ENCODE results near the gene TMEM140.
"Not testable (repeated sequence)": the region's sequence is repeated elsewhere in the genome, so short reads cannot be mapped to it uniquely, and the experiment has no call there.

Gene TMEM140

GRCh38 chr7:135200821-135201331 lies 53.0 kb downstream of the TMEM140 start:
- no peaks in the 10 kb centered on the region for H3K9me3 Mint-ChIP-seq
- peaks cover 9% of the 10 kb centered on the region for H3K4me1 Mint-ChIP-seq
- no peak overlapping the region for H3K27ac Mint-ChIP-seq
- DNase-seq (ENCODE audit: low spot score in 2 of 2) (no peak), ATAC-seq (ENCODE audit: low read depth) (no peak)
- H3K27me3 Mint-ChIP-seq: no peaks in the 10 kb centered on the region
- peaks cover 38% of the 10 kb centered on the region for H3K36me3 Mint-ChIP-seq
- no peak overlapping the region for H3K4me3 Mint-ChIP-seq

- Mint-ChIP-seq H3K36me3 (peaks cover 33% of the 10 kb centered on the region), H3K27ac (no peak overlapping the region), H3K4me1 (peaks cover 9% of the 10 kb centered on the region), H3K4me3 (no peak overlapping the region), H3K9me3 (no peaks in the 10 kb centered on the region), H3K27me3 (no peaks in the 10 kb centered on the region)
- ATAC-seq (ENCODE audit: low read depth) (no peak), DNase-seq (ENCODE audit: low spot score in 2 of 2) (no peak)
Observed at GRCh38 chr7:135201350-135201749, 53.5 kb downstream of the TMEM140 start.

- no peak overlapping the region for H3K4me3 Mint-ChIP-seq
- H3K36me3 Mint-ChIP-seq: peaks cover 23% of the 10 kb centered on the region
- DNase-seq (ENCODE audit: low spot score in 2 of 2) (no peak), ATAC-seq (ENCODE audit: low read depth) (no peak)
- H3K27me3 Mint-ChIP-seq: no peaks in the 10 kb centered on the region
- peaks cover 28% of the 10 kb centered on the region for H3K4me1 Mint-ChIP-seq
- H3K27ac Mint-ChIP-seq: no peak overlapping the region
- no peaks in the 10 kb centered on the region for H3K9me3 Mint-ChIP-seq
Observed at GRCh38 chr7:135204341-135204749, 56.5 kb downstream of the TMEM140 start.

GRCh38 chr7:135204876-135205275 lies 57.0 kb downstream of the TMEM140 start:
- Mint-ChIP-seq H3K27ac (no peak overlapping the region), H3K4me3 (no peak overlapping the region)

GRCh38 chr7:135205850-135206249 lies 58.0 kb downstream of the TMEM140 start:
- DNase-seq (ENCODE audit: low spot score in 2 of 2) (no peak), ATAC-seq (ENCODE audit: low read depth) (no peak)
- H3K4me3 Mint-ChIP-seq: no peak overlapping the region
- H3K27ac Mint-ChIP-seq: no peak overlapping the region
- peaks cover 34% of the 10 kb centered on the region for H3K4me1 Mint-ChIP-seq
- H3K9me3 Mint-ChIP-seq: no peaks in the 10 kb centered on the region
- peaks cover 19% of the 10 kb centered on the region for H3K36me3 Mint-ChIP-seq
- H3K27me3 Mint-ChIP-seq: no peaks in the 10 kb centered on the region

More at GRCh38 chr7:135204876-135205275, 57.0 kb downstream of the TMEM140 start:
- ATAC-seq (ENCODE audit: low read depth): no peak
- Mint-ChIP-seq H3K4me1 (peaks cover 28% of the 10 kb centered on the region), H3K27me3 (no peaks in the 10 kb centered on the region), H3K36me3 (peaks cover 21% of the 10 kb centered on the region), H3K9me3 (no peaks in the 10 kb centered on the region)
- no peak for DNase-seq (ENCODE audit: low spot score in 2 of 2)

- peaks cover 12% of the 10 kb centered on the region for H3K36me3 Mint-ChIP-seq
Observed at GRCh38 chr7:135206941-135207391, 59.1 kb downstream of the TMEM140 start.

GRCh38 chr7:135207406-135208101 lies 59.7 kb downstream of the TMEM140 start:
- Mint-ChIP-seq H3K27me3 (no peaks in the 10 kb centered on the region), H3K4me3 (peak overlapping the region; percentile 63), H3K4me1 (peaks cover 29% of the 10 kb centered on the region), H3K27ac (peak overlapping the region; percentile 87), H3K9me3 (no peaks in the 10 kb centered on the region), H3K36me3 (peaks cover 8% of the 10 kb centered on the region)
- ATAC-seq (ENCODE audit: low read depth) (no peak), DNase-seq (ENCODE audit: low spot score in 2 of 2) (no peak)

More at GRCh38 chr7:135206941-135207391, 59.1 kb downstream of the TMEM140 start:
- no peaks in the 10 kb centered on the region for H3K27me3 Mint-ChIP-seq
- peak in 1 of 2 donors; percentile 16 for DNase-seq (ENCODE audit: low spot score in 2 of 2)
- H3K4me1 Mint-ChIP-seq: peaks cover 32% of the 10 kb centered on the region
- peak overlapping the region; percentile 63 for H3K4me3 Mint-ChIP-seq
- no peaks in the 10 kb centered on the region for H3K9me3 Mint-ChIP-seq
- H3K27ac Mint-ChIP-seq: peak overlapping the region; percentile 87
- ATAC-seq (ENCODE audit: low read depth): no peak

- DNase-seq (ENCODE audit: low spot score in 2 of 2) (no peak), ATAC-seq (ENCODE audit: low read depth) (no peak)
- H3K4me3 Mint-ChIP-seq: peak overlapping the region; percentile 27
- no peaks in the 10 kb centered on the region for H3K27me3 Mint-ChIP-seq
- H3K9me3 Mint-ChIP-seq: no peaks in the 10 kb centered on the region
- peaks cover 8% of the 10 kb centered on the region for H3K36me3 Mint-ChIP-seq
- H3K4me1 Mint-ChIP-seq: peaks cover 29% of the 10 kb centered on the region
- H3K27ac Mint-ChIP-seq: peak overlapping the region; percentile 87
Observed at GRCh38 chr7:135208102-135208793, 60.4 kb downstream of the TMEM140 start.

- ATAC-seq (ENCODE audit: low read depth) (no peak), DNase-seq (ENCODE audit: low spot score in 2 of 2) (no peak)
- peaks cover 29% of the 10 kb centered on the region for H3K4me1 Mint-ChIP-seq
- peak overlapping the region; percentile 24 for H3K4me3 Mint-ChIP-seq
- peaks cover 4% of the 10 kb centered on the region for H3K36me3 Mint-ChIP-seq
- no peak overlapping the region for H3K27ac Mint-ChIP-seq
- H3K27me3 Mint-ChIP-seq: no peaks in the 10 kb centered on the region
- H3K9me3 Mint-ChIP-seq: no peaks in the 10 kb centered on the region
Observed at GRCh38 chr7:135209225-135209834, 61.5 kb downstream of the TMEM140 start.

- ATAC-seq (ENCODE audit: low read depth): no peak
Observed at GRCh38 chr7:135210888-135211178, 63.0 kb downstream of the TMEM140 start.

GRCh38 chr7:135211179-135211945 lies 63.5 kb downstream of the TMEM140 start, which contains the start of gene WDR91:
TSS of gene WDR91 (minus strand) at chr7:135211526. CDS start at chr7:135211502, 24 bp downstream.
- DNase-seq (ENCODE audit: low spot score in 2 of 2): peak; percentile 85 to 86
- Mint-ChIP-seq H3K4me1 (peaks cover 25% of the 10 kb centered on the region), H3K4me3 (peak within 1 kb of the TSS; percentile 99), H3K9me3 (no peaks in the 10 kb centered on the region), H3K36me3 (no peaks in the 10 kb centered on the region), H3K27me3 (no peaks in the 10 kb centered on the region), H3K27ac (peak within 1 kb of the TSS; percentile 95)
- ATAC-seq (ENCODE audit: low read depth): peak; percentile 87

More at GRCh38 chr7:135210888-135211178, 63.0 kb downstream of the TMEM140 start:
- Mint-ChIP-seq H3K4me1 (peaks cover 25% of the 10 kb centered on the region), H3K4me3 (peak overlapping the region; percentile 99), H3K36me3 (no peaks in the 10 kb centered on the region), H3K9me3 (no peaks in the 10 kb centered on the region), H3K27me3 (no peaks in the 10 kb centered on the region), H3K27ac (peak overlapping the region; percentile 95)
- DNase-seq (ENCODE audit: low spot score in 2 of 2): no peak

- Mint-ChIP-seq H3K4me1 (peaks cover 21% of the 10 kb centered on the region), H3K27ac (peak overlapping the region; percentile 95), H3K4me3 (peak overlapping the region; percentile 99)
- H3K27me3 Mint-ChIP-seq; DNase-seq (ENCODE audit: low spot score in 2 of 2); H3K36me3 Mint-ChIP-seq; ATAC-seq (ENCODE audit: low read depth); H3K9me3 Mint-ChIP-seq: not testable (repeated sequence)
Observed at GRCh38 chr7:135211946-135212685, 64.2 kb downstream of the TMEM140 start.

GRCh38 chr7:135213831-135214230 lies 66.0 kb downstream of the TMEM140 start:
- ATAC-seq (ENCODE audit: low read depth) (no peak), DNase-seq (ENCODE audit: low spot score in 2 of 2) (no peak)
- Mint-ChIP-seq H3K9me3 (no peaks in the 10 kb centered on the region), H3K4me3 (no peak overlapping the region), H3K4me1 (peaks cover 6% of the 10 kb centered on the region), H3K27ac (no peak overlapping the region), H3K36me3 (no peaks in the 10 kb centered on the region), H3K27me3 (peaks cover 2% of the 10 kb centered on the region)
